Hepatocyte (in vitro differentiated cells): ENCODE results near the gene CROCC2. TPM values are rescaled to one million over a fixed set of nuclear protein-coding genes. Genes with fewer than 3 reads are reported as not detected.

Experiments used
- DNase-seq: peaks from one replicate; pipeline ENCODE4 v3.0.0-alpha.2; 2016; ENCODE audit warnings: low spot score
- H2AFZ ChIP-seq: fragments of 200-600 bp; sonication (generic); 2 replicates; pipeline ENCODE4 v1.6.0; 2016; ENCODE audit warnings: antibody characterized with exemption, mild to moderate bottlenecking
- H3K27ac ChIP-seq: fragments of 200-600 bp; sonication (generic); 2 replicates; pipeline ENCODE4 v1.5.1; 2016; ENCODE audit warnings: mild to moderate bottlenecking
- H3K27me3 ChIP-seq: fragments of 200-600 bp; sonication (generic); 2 replicates; pipeline ENCODE4 v1.6.1; 2016
- H3K36me3 ChIP-seq: fragments of 200-600 bp; sonication (generic); replicated peaks from 2 replicates; pipeline ENCODE4 v1.5.1; 2016; ENCODE audit warnings: low read depth; ENCODE audit not compliant: insufficient read depth
- H3K4me1 ChIP-seq: fragments of 200-600 bp; sonication (generic); 2 replicates; pipeline ENCODE4 v1.5.1; 2016; ENCODE audit warnings: mild to moderate bottlenecking, moderate library complexity; ENCODE audit not compliant: insufficient read depth
- H3K4me2 ChIP-seq: fragments of 200-600 bp; sonication (generic); 2 replicates; pipeline ENCODE4 v1.6.0; 2016
- H3K4me3 ChIP-seq: fragments of 200-600 bp; sonication (generic); 2 replicates; pipeline ENCODE4 v1.5.1; 2016; ENCODE audit warnings: mild to moderate bottlenecking
- H3K79me2 ChIP-seq: fragments of 200-600 bp; sonication (generic); 2 replicates; pipeline ENCODE4 v1.6.0; 2017; ENCODE audit warnings: mild to moderate bottlenecking
- H3K9me2 ChIP-seq: fragments of 200-600 bp; sonication (generic); replicated peaks from 2 replicates; pipeline ENCODE4 v1.6.0; 2017; ENCODE audit warnings: mild to moderate bottlenecking; ENCODE audit not compliant: insufficient read depth
- H3K9me3 ChIP-seq: fragments of 200-600 bp; sonication (generic); 2 replicates; pipeline ENCODE4 v1.5.1; 2016; ENCODE audit warnings: low read depth, mild to moderate bottlenecking
- H4K20me1 ChIP-seq: fragments of 200-600 bp; sonication (generic); 2 replicates; pipeline ENCODE4 v1.6.0; 2016; ENCODE audit warnings: mild to moderate bottlenecking; ENCODE audit not compliant: insufficient read depth, poor library complexity, severe bottlenecking
- CTCF ChIP-seq: fragments of 200-600 bp; sonication (generic); IDR thresholded peaks from 2 replicates; pipeline ENCODE4 v1.5.1; 2016; ENCODE audit warnings: antibody characterized with exemption, mild to moderate bottlenecking; ENCODE audit not compliant: poor library complexity
- EZH2 ChIP-seq: fragments of 200-600 bp; sonication (generic); IDR thresholded peaks from 2 replicates; pipeline ENCODE4 v1.6.1; 2016; ENCODE audit warnings: antibody characterized with exemption, mild to moderate bottlenecking, borderline replicate concordance
- EZH2phosphoT487 ChIP-seq: fragments of 200-600 bp; sonication (generic); IDR thresholded peaks from one replicate; pipeline ENCODE4 v1.6.1; 2018; ENCODE audit warnings: antibody characterized with exemption, mild to moderate bottlenecking, low read depth, moderate library complexity; ENCODE audit not compliant: unreplicated experiment, severe bottlenecking
- WGBS: methylation state at CpG from one replicate; pipeline ENCODE4 v1.1.6; 2016; ENCODE audit warnings: low lambda C conversion rate; ENCODE audit errors: missing lambda C conversion rate; 5-methylcytosine and 5-hydroxymethylcytosine counted together
- polyA plus RNA-seq: library from polyadenylated mRNA; unstranded; fragments of >200 nt; fragmentation: Nextera tagmentation; extraction: Ambion mirVana; gene quantifications from 2 replicates; pipeline ENCODE4 v1.2.1, GENCODE V29; 2016
- total RNA-seq: library from RNA; depleted of rRNA; stranded (reverse); fragments of >200 nt; gene quantifications from 2 replicates; pipeline ENCODE4 v1.2.3, GENCODE V29; 2014

CROCC2 gene
- total and polyA plus RNA-seq, 2 experiments from 2014 or later, result 0.04 to 0.10 TPM

GRCh38 chr2:240935103-240935876, 29.2 kb downstream of the CROCC2 start:
- no peaks in the 10 kb centered on the region for H3K4me1 ChIP-seq
- H3K9me3 ChIP-seq, result no peaks in the 10 kb centered on the region
- H3K4me2 ChIP-seq, result no peak overlapping the region
- no peak for DNase-seq
- H3K27me3 ChIP-seq, result no peaks in the 10 kb centered on the region
- H3K9me2 ChIP-seq, result no peaks in the 10 kb centered on the region
- WGBS, result 94% methylated on average over 24 of the region's 25 CpGs
- no peaks in the 10 kb centered on the region for H4K20me1 ChIP-seq
- no peaks in the 10 kb centered on the region for H3K36me3 ChIP-seq
- TF ChIP-seq CTCF (no peak), EZH2 (no peak), EZH2phosphoT487 (no peak)
- H3K4me3 ChIP-seq, result no peak overlapping the region
- no peak overlapping the region for H2AFZ ChIP-seq
- no peak overlapping the region for H3K27ac ChIP-seq
- no peaks in the 10 kb centered on the region for H3K79me2 ChIP-seq

GRCh38 chr2:240936106-240936505, 30.0 kb downstream of the CROCC2 start:
- Histone ChIP-seq H2AFZ (no peak overlapping the region), H4K20me1 (no peaks in the 10 kb centered on the region), H3K36me3 (no peaks in the 10 kb centered on the region), H3K9me3 (no peaks in the 10 kb centered on the region), H3K4me1 (no peaks in the 10 kb centered on the region), H3K4me2 (no peak overlapping the region), H3K79me2 (no peaks in the 10 kb centered on the region), H3K27ac (no peak overlapping the region), H3K9me2 (no peaks in the 10 kb centered on the region), H3K27me3 (peaks cover 4% of the 10 kb centered on the region), H3K4me3 (no peak overlapping the region)
- 91% methylated on average over 9 of the region's 9 CpGs for WGBS
- no peak for DNase-seq
- TF ChIP-seq EZH2phosphoT487, result no peak
- TF ChIP-seq EZH2, result no peak
- no peak for TF ChIP-seq CTCF

GRCh38 chr2:240946046-240946445, 39.9 kb downstream of the CROCC2 start:
- no peaks in the 10 kb centered on the region for H3K79me2 ChIP-seq
- no peak overlapping the region for H3K27ac ChIP-seq
- no peaks in the 10 kb centered on the region for H3K36me3 ChIP-seq
- no peak overlapping the region for H3K4me2 ChIP-seq
- H3K4me3 ChIP-seq, result no peak overlapping the region
- 93% methylated on average over 7 of the region's 7 CpGs for WGBS
- H4K20me1 ChIP-seq, result no peaks in the 10 kb centered on the region
- no peaks in the 10 kb centered on the region for H3K9me3 ChIP-seq
- TF ChIP-seq CTCF (no peak), EZH2 (no peak), EZH2phosphoT487 (no peak)
- no peak for DNase-seq
- no peaks in the 10 kb centered on the region for H3K4me1 ChIP-seq
- H2AFZ ChIP-seq, result no peak overlapping the region
- H3K27me3 ChIP-seq, result no peaks in the 10 kb centered on the region
- no peaks in the 10 kb centered on the region for H3K9me2 ChIP-seq
